SU-DHL-6 (cell line): Measurements from ENCODE around the gene ZSCAN2.

ENCODE experiments used
- H2AFZ ChIP-seq: fragments of 200-600 bp; sonication (generic); 2 replicates; pipeline ENCODE4 v1.6.1; 2014; ENCODE audit warnings: low read depth, mild to moderate bottlenecking, moderate library complexity, mixed read lengths, antibody characterized with exemption, low read length; ENCODE audit not compliant: severe bottlenecking
- H3F3A ChIP-seq: fragments of 200-600 bp; shearing (Covaris generic); 2 replicates; pipeline ENCODE4 v1.6.0; 2016; ENCODE audit warnings: antibody characterized with exemption, mild to moderate bottlenecking; ENCODE audit not compliant: insufficient read depth
- H3K27ac ChIP-seq: fragments of 200-600 bp; sonication (generic); 2 replicates; pipeline ENCODE4 v1.5.1; 2016; ENCODE audit warnings: low read depth, mild to moderate bottlenecking, low read length, moderate library complexity, mixed read lengths
- H3K27me3 ChIP-seq: fragments of 200-600 bp; sonication (generic), shearing (Covaris generic); 2 replicates; pipeline ENCODE4 v1.6.0; 2014; ENCODE audit warnings: mild to moderate bottlenecking, low read length
- H3K36me3 ChIP-seq: fragments of 200-600 bp; sonication (generic); 2 replicates; pipeline ENCODE4 v1.6.1; 2014; ENCODE audit warnings: mild to moderate bottlenecking, low read length, mixed read lengths
- H3K4me2 ChIP-seq: fragments of 300-600, 200-600 bp; shearing (Covaris generic), sonication (generic); 2 replicates; pipeline ENCODE4 v1.6.0; 2014; ENCODE audit warnings: low read length, low read depth, mild to moderate bottlenecking; ENCODE audit not compliant: poor library complexity, severe bottlenecking
- H3K4me3 ChIP-seq: fragments of 200-600 bp; sonication (generic); 2 replicates; pipeline ENCODE4 v1.5.1; 2014; ENCODE audit warnings: antibody characterized with exemption, low read length, mild to moderate bottlenecking, mixed read lengths; ENCODE audit not compliant: insufficient read depth, poor library complexity, severe bottlenecking
- H3K79me2 ChIP-seq: fragments of 200-600 bp; sonication (generic); 2 replicates; pipeline ENCODE4 v1.6.1; 2014; ENCODE audit warnings: mild to moderate bottlenecking, low read length, moderate library complexity; ENCODE audit not compliant: insufficient read depth
- H3K9ac ChIP-seq: fragments of 200-600 bp; sonication (generic); 2 replicates; pipeline ENCODE4 v1.7.0; 2014; ENCODE audit warnings: mild to moderate bottlenecking, low read length
- H3K9me2 ChIP-seq: fragments of 200-600 bp; sonication (generic); replicated peaks from 2 replicates; pipeline ENCODE4 v1.6.1; 2014; ENCODE audit warnings: low read length; ENCODE audit not compliant: insufficient read depth
- H3K9me3 ChIP-seq: fragments of 200-600 bp; sonication (generic); 2 replicates; pipeline ENCODE4 v1.6.1; 2014; ENCODE audit warnings: low read length, mixed read lengths; ENCODE audit not compliant: insufficient read depth
- H4K20me1 ChIP-seq: fragments of 200-600 bp; sonication (generic); 2 replicates; pipeline ENCODE4 v1.6.1; 2014; ENCODE audit warnings: low read depth, mild to moderate bottlenecking, antibody characterized with exemption, low read length, moderate library complexity, mixed read lengths
- CTCF ChIP-seq: fragments of 200-600 bp; sonication (generic); IDR thresholded peaks from one replicate; pipeline ENCODE4 v1.5.1; 2017; ENCODE audit warnings: antibody characterized with exemption, mild to moderate bottlenecking, low read length, moderate library complexity; ENCODE audit not compliant: insufficient read depth, poor library complexity, severe bottlenecking
- EZH2phosphoT487 ChIP-seq: fragments of 200-600 bp; sonication (generic), shearing (Covaris generic); conservative IDR thresholded peaks from 2 replicates; pipeline ENCODE4 v1.6.1; 2018; ENCODE audit warnings: mild to moderate bottlenecking, antibody characterized with exemption, low read length, moderate library complexity, mixed read lengths

ZSCAN2 gene

GRCh38 chr15:84671211-84671610, 70.4 kb downstream of the ZSCAN2 start:
- no peaks in the 10 kb centered on the region for H4K20me1 ChIP-seq
- H3K9me3 ChIP-seq, result no peaks in the 10 kb centered on the region
- TF ChIP-seq EZH2phosphoT487 (no peak), CTCF (no peak)
- no peak overlapping the region for H3K27ac ChIP-seq
- H3K4me3 ChIP-seq, result no peak overlapping the region
- H3K9me2 ChIP-seq, result no peaks in the 10 kb centered on the region
- no peaks in the 10 kb centered on the region for H3K27me3 ChIP-seq
- no peaks in the 10 kb centered on the region for H3F3A ChIP-seq
- H3K36me3 ChIP-seq, result peaks cover 15% of the 10 kb centered on the region; the same call in 1 of the 2 replicates
- no peak overlapping the region for H3K4me2 ChIP-seq
- no peak overlapping the region for H3K9ac ChIP-seq
- H2AFZ ChIP-seq, result no peak overlapping the region
- no peaks in the 10 kb centered on the region for H3K79me2 ChIP-seq
